A549 (cell line): ENCODE measurements around the gene SIRT2.

Experiments used
- POLR2A ChIP-seq: IDR thresholded peaks from 2 replicates; pipeline ENCODE4 v1.6.1; 2012; ENCODE audit warnings: mild to moderate bottlenecking, low read length
- TF ChIP-seq, protein P1 (sequence below): IDR thresholded peaks from 2 replicates; pipeline ENCODE4 v1.6.1; 2012

- TF ChIP-seq, protein P1, sequence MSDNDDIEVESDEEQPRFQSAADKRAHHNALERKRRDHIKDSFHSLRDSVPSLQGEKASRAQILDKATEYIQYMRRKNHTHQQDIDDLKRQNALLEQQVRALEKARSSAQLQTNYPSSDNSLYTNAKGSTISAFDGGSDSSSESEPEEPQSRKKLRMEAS: peak; percentile 61; the same call in 1 of the 2 replicates
- no peak for TF ChIP-seq POLR2A
Observed at GRCh38 chr19:38929929-38930775, 30.7 kb upstream of the SIRT2 start, which contains the start of gene SARS2.
